Tibial nerve (tissue), 4 donors: Measurements from ENCODE around the gene ZBTB47. TPM values are rescaled to one million over a fixed set of nuclear protein-coding genes. Genes with fewer than 3 reads are reported as not detected.

Source experiments
- DNase-seq, 2 donors: peaks; one replicate each; pipeline ENCODE4 v3.0.0-alpha.2; 2019; ENCODE audit warnings: low spot score in 2 of 2
- H3K27ac ChIP-seq, 4 donors: fragments of 200-600 bp; sonication (generic) in 3 of 4; one replicate each; pipeline ENCODE4 v1.5.1; 2017 to 2019; ENCODE audit warnings: mild to moderate bottlenecking in 1 of 4
- H3K27me3 ChIP-seq, 2 donors: fragments of 200-600 bp; sonication (generic) in 1 of 2; one replicate each; pipeline versions ENCODE4 v1.5.1 to v1.6.0; 2017 to 2019
- H3K36me3 ChIP-seq, 3 donors: fragments of 200-600 bp; sonication (generic); one replicate each; pipeline ENCODE4 v1.5.1; 2018 to 2019
- H3K4me1 ChIP-seq, 4 donors: fragments of 200-600 bp; sonication (generic) in 3 of 4; one replicate each; pipeline ENCODE4 v1.5.1; 2017 to 2019
- H3K4me3 ChIP-seq, 4 donors: fragments of 200-600 bp; sonication (generic) in 3 of 4; one replicate each; pipeline ENCODE4 v1.5.1; 2017 to 2019; ENCODE audit warnings: mild to moderate bottlenecking in 1 of 4, moderate library complexity in 1 of 4
- H3K9me3 ChIP-seq, 4 donors: fragments of 200-600 bp; sonication (generic) in 3 of 4; one replicate each; pipeline ENCODE4 v1.5.1; 2017 to 2019
- CTCF ChIP-seq, 5 experiments: fragments of 200-600 bp in 3 of 5; fragments of 450-650 bp in 2 of 5; sonication (generic) in 3 of 5; IDR thresholded peaks; one replicate each; pipeline ENCODE4 v1.5.1; 2016 to 2019; ENCODE audit warnings: antibody characterized with exemption in 5 of 5, mild to moderate bottlenecking in 3 of 5, moderate library complexity in 2 of 5
- EP300 ChIP-seq, 2 donors: sonication (generic); formaldehyde crosslinking; IDR thresholded peaks; one replicate each; pipeline ENCODE4 v1.6.1; 2017; ENCODE audit warnings: antibody characterized with exemption in 2 of 2, mild to moderate bottlenecking in 1 of 2
- POLR2A ChIP-seq, 2 donors: fragments of 450-650 bp; IDR thresholded peaks; one replicate each; pipeline ENCODE4 v1.6.1; 2017; ENCODE audit warnings: antibody characterized with exemption in 2 of 2, mild to moderate bottlenecking in 2 of 2, moderate library complexity in 2 of 2
- WGBS, 2 donors: methylation state at CpG; one replicate each; pipeline ENCODE4 v1.1.5; 2018; 5-methylcytosine and 5-hydroxymethylcytosine counted together
- total RNA-seq, 4 donors: library from RNA; depleted of rRNA; stranded (reverse); fragments of >200 nt; gene quantifications; one replicate each; pipeline ENCODE4 v1.1.0, GENCODE V29; 2016

ZBTB47 gene
- total RNA-seq, 4 donors from 2014 or later, result 44.6 to 81.3 (median 60.3) TPM

GRCh38 chr3:42640771-42641370 is 12.6 kb upstream of the ZBTB47 start:
- TF ChIP-seq EP300 (IDR thresholded peaks at IDR 0.05) (no peak), POLR2A (IDR thresholded peaks at IDR 0.05) (no peak), CTCF (IDR thresholded peaks at IDR 0.05) (no peak)
- Histone ChIP-seq H3K4me3 (no peak overlapping the region), H3K36me3 (peaks cover 0 to 95% (median 22%) of the 10 kb centered on the region in 3 donors), H3K4me1 (peaks cover 0 to 11% (median 0%) of the 10 kb centered on the region in 4 donors), H3K27me3 (no peaks in the 10 kb centered on the region), H3K27ac (no peak overlapping the region), H3K9me3 (no peaks in the 10 kb centered on the region)
- 71 to 92% methylated on average over 6 of the region's 6 CpGs for WGBS, 2 donors
- DNase-seq, result no peak

- H3K4me3 ChIP-seq, result no peak overlapping the region
- H3K36me3 ChIP-seq, result peaks cover 0 to 60% (median 6%) of the 10 kb centered on the region in 3 donors
- H3K27me3 ChIP-seq, result no peaks in the 10 kb centered on the region
- TF ChIP-seq POLR2A (IDR thresholded peaks at IDR 0.05) (no peak), EP300 (IDR thresholded peaks at IDR 0.05) (no peak), CTCF (IDR thresholded peaks at IDR 0.05) (no peak)
- H3K4me1 ChIP-seq, result peaks cover 0 to 55% (median 21%) of the 10 kb centered on the region in 4 donors
- no peaks in the 10 kb centered on the region for H3K9me3 ChIP-seq
- no peak for DNase-seq
- peak overlapping the region; percentile 0 to 96 (median 58) for H3K27ac ChIP-seq
- WGBS, 2 donors, result 68 to 76% methylated on average over 5 of the region's 5 CpGs
These were observed 5.6 kb upstream of the ZBTB47 start for GRCh38 chr3:42647821-42648459.

- H3K4me1 ChIP-seq, result peaks cover 0 to 63% (median 26%) of the 10 kb centered on the region in 4 donors
- WGBS, 2 donors, result 38 to 43% methylated on average over 2 of the region's 2 CpGs
- H3K27me3 ChIP-seq, result no peaks in the 10 kb centered on the region
- TF ChIP-seq CTCF (IDR thresholded peaks at IDR 0.05), result no peak
- TF ChIP-seq EP300 (IDR thresholded peaks at IDR 0.05), result peak in 1 of 2 donors; percentile 21
- DNase-seq, result no peak
- no peak overlapping the region for H3K4me3 ChIP-seq
- no peaks in the 10 kb centered on the region for H3K9me3 ChIP-seq
- peaks cover 0 to 49% (median 4%) of the 10 kb centered on the region in 3 donors for H3K36me3 ChIP-seq
- H3K27ac ChIP-seq, result peak overlapping the region; percentile 20 to 96 (median 75)
These were observed 4.5 kb upstream of the ZBTB47 start for GRCh38 chr3:42649006-42649405.

GRCh38 chr3:42649783-42650182 is 3.7 kb upstream of the ZBTB47 start:
- no peaks in the 10 kb centered on the region for H3K27me3 ChIP-seq
- no peaks in the 10 kb centered on the region for H3K9me3 ChIP-seq
- H3K4me3 ChIP-seq, result no peak overlapping the region
- TF ChIP-seq EP300 (IDR thresholded peaks at IDR 0.05) (no peak), CTCF (IDR thresholded peaks at IDR 0.05) (no peak), POLR2A (IDR thresholded peaks at IDR 0.05) (no peak)
- peak overlapping the region; percentile 39 to 96 (median 75) for H3K27ac ChIP-seq
- 81 to 84% methylated on average over 4 of the region's 4 CpGs for WGBS, 2 donors
- no peak for DNase-seq
- H3K4me1 ChIP-seq, result peaks cover 0 to 64% (median 26%) of the 10 kb centered on the region in 4 donors
- H3K36me3 ChIP-seq, result peaks cover 0 to 42% (median 2%) of the 10 kb centered on the region in 3 donors
